ENCODE results near the gene FMN1.

FMN1 gene

DNA sequence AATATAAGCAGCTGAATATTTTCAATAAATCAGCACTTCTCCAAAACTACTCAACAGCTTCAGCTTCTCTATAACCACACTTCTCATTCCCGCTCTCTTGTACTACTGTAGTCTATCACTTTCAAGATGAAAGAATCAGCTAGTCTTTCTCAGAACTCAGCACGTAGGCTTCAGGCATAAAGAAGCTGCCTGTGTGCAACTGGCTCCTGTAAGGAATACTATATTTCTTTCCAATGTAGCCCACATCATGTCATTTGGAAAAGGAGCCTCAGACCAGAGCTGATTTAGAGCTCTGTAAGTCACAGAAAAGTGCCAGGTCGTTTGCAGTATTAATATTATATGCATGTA, 62.3 kb downstream of the FMN1 start:
- H3K9me3 ChIP-seq = no peaks in the 10 kb centered on the region
- peaks cover 0 to 4% of the 10 kb centered on the region in 2 experiments for H3K4me1 ChIP-seq (ENCODE audit: control insufficient read depth in 1 of 2, insufficient read depth in 1 of 2, low read depth in 1 of 2, low read length in 1 of 2)
- H3K27ac ChIP-seq = no peak overlapping the region
- TF ChIP-seq, protein P1, sequence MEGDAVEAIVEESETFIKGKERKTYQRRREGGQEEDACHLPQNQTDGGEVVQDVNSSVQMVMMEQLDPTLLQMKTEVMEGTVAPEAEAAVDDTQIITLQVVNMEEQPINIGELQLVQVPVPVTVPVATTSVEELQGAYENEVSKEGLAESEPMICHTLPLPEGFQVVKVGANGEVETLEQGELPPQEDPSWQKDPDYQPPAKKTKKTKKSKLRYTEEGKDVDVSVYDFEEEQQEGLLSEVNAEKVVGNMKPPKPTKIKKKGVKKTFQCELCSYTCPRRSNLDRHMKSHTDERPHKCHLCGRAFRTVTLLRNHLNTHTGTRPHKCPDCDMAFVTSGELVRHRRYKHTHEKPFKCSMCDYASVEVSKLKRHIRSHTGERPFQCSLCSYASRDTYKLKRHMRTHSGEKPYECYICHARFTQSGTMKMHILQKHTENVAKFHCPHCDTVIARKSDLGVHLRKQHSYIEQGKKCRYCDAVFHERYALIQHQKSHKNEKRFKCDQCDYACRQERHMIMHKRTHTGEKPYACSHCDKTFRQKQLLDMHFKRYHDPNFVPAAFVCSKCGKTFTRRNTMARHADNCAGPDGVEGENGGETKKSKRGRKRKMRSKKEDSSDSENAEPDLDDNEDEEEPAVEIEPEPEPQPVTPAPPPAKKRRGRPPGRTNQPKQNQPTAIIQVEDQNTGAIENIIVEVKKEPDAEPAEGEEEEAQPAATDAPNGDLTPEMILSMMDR (IDR thresholded peaks at IDR 0.05) = no peak
- H3K27me3 ChIP-seq = no peaks in the 10 kb centered on the region
- no peak overlapping the region for H3K4me3 ChIP-seq (ENCODE audit: low read depth in 1 of 2, low read length in 1 of 2)
- no peaks in the 10 kb centered on the region for H3K36me3 ChIP-seq

DNA sequence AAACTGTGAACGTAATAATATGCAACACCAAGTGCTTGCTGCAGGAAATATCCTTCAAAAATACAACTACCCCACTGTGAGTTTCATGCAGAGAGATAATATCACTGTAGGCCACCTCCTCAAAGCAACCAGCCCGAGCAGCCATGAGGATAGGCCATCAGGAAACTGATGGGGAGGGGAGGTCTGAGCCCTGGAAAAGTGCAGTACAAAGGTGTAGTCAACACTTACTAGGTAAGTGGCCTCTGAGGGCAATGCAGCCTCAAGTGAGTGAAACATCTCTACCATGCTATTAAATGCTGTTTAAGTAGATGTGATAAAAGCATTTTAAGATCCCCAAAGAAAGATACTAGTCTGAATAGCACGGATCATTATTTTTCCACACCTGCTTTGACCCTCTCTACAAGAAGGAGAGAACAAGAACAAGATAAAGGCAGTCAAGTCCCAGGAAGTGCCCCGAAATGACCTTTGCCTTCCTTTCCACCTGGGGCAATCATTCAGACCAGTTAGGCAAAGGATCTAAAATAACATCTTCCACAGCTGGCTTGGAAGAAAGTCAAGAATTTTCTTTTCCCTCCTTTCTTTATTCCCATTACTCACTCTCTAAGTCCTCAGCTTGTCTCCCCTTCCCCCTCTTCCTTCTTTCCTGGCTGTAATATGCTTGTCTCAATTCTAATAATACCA, 62.8 kb downstream of the FMN1 start:
- H3K27me3 ChIP-seq = no peaks in the 10 kb centered on the region
- H3K36me3 ChIP-seq = no peaks in the 10 kb centered on the region
- no peaks in the 10 kb centered on the region for H3K9me3 ChIP-seq
- H3K4me3 ChIP-seq (ENCODE audit: low read depth in 1 of 2, low read length in 1 of 2) = no peak overlapping the region
- no peak overlapping the region for H3K27ac ChIP-seq
- TF ChIP-seq, protein P1 (IDR thresholded peaks at IDR 0.05) = no peak
- H3K4me1 ChIP-seq (ENCODE audit: control insufficient read depth in 1 of 2, insufficient read depth in 1 of 2, low read depth in 1 of 2, low read length in 1 of 2) = peaks cover 2 to 9% of the 10 kb centered on the region in 2 experiments

DNA sequence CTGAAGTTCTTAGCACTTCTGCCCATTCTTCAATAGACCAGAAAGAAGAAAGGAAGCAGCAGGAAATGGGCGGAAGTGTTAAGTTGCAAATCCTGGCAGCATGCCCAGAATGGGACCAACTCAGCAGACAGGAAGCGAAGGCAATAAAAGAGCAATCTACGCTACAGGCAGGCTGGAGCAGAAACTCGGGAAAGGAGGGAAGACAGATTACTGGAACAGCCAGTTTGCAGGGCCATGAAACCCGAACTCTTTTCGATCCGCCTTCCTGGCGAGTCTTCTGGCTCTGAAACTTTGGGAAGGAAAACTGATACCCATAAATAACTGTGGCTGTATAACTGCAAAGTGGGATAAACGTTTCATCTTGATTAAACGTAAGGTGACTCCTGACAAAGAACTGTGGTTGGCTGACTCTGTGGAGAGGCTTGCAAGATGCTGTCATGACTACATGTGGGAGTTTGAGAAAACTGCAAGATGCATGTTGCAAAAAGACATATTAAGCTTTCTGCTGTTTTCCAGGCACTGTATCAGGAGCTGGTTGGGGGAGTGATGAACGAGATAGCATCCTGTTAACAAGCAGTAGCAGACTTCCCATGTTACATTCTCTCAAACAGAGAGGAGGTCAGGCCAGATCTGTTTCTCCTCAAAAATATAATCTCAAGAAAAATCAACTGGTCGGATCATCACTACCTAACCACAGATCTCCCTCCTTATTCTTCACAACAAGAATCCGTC, 67.8 kb downstream of the FMN1 start:
- TF ChIP-seq, protein P1 (IDR thresholded peaks at IDR 0.05) = no peak
- no peaks in the 10 kb centered on the region for H3K27me3 ChIP-seq
- H3K4me1 ChIP-seq (ENCODE audit: control insufficient read depth in 1 of 2, insufficient read depth in 1 of 2, low read depth in 1 of 2, low read length in 1 of 2) = peaks cover 5 to 16% of the 10 kb centered on the region in 2 experiments
- H3K27ac ChIP-seq = no peak overlapping the region
- no peaks in the 10 kb centered on the region for H3K9me3 ChIP-seq
- H3K36me3 ChIP-seq = no peaks in the 10 kb centered on the region
- H3K4me3 ChIP-seq (ENCODE audit: low read depth in 1 of 2, low read length in 1 of 2) = no peak overlapping the region

DNA sequence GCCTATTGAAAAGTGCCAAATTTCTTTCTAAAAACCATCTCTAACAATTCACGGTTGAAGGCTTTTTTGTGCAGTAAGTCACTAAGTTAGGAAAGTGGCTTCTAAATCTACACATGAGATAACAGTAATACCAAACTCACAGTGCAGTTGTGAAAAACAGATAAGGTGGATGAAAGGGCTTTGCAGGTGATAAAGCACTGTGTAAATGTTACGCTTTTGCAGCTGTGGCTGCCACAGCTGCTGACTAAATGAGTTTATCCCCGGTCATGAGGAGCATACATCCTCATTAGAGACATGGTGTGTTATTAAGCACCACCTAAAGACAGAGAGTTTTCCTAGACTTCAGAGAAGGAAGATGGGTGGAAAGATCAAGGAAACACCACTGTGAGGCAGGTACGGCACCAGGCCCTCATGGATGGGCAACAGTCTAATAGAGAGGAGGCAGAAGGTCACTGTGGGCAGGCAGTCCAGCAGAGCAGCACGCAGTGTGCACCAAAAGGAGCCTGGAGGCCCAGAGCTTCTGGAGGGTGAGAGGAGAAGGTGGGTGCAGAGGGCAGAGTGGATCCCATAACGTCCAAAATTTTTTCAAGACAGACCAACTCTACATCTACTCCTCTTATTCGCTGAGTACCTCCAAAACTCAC, 68.5 kb downstream of the FMN1 start:
- H3K9me3 ChIP-seq = no peaks in the 10 kb centered on the region
- no peaks in the 10 kb centered on the region for H3K27me3 ChIP-seq
- H3K36me3 ChIP-seq = no peaks in the 10 kb centered on the region
- H3K27ac ChIP-seq = no peak overlapping the region
- H3K4me3 ChIP-seq (ENCODE audit: low read depth in 1 of 2, low read length in 1 of 2) = no peak overlapping the region
- TF ChIP-seq, protein P1 (IDR thresholded peaks at IDR 0.05) = no peak
- peaks cover 5 to 16% of the 10 kb centered on the region in 2 experiments for H3K4me1 ChIP-seq (ENCODE audit: control insufficient read depth in 1 of 2, insufficient read depth in 1 of 2, low read depth in 1 of 2, low read length in 1 of 2)

DNA sequence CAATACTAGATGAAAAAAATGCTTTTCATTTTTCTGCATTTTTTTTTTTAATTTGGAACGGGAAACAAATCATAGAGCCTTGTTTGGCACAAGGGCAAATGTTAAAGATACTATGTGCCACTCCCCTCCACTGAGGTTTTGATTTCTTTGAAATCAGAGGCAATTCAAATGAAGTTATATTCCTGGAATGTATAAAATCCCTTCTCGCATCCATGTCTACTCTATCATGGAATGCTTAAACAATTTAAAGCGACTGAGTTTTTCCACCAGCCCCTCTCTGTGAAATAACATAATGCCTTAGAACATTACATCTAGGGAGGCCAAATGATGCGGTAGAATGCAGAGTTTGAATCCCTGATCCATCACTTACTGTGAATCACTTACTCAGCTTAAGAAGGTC, 69.7 kb downstream of the FMN1 start:
- Histone ChIP-seq H3K27me3 (no peaks in the 10 kb centered on the region), H3K9me3 (no peaks in the 10 kb centered on the region), H3K36me3 (no peaks in the 10 kb centered on the region), H3K27ac (no peak overlapping the region), H3K4me1 (ENCODE audit: control insufficient read depth in 1 of 2, insufficient read depth in 1 of 2, low read depth in 1 of 2, low read length in 1 of 2) (peaks cover 5 to 16% of the 10 kb centered on the region in 2 experiments), H3K4me3 (ENCODE audit: low read depth in 1 of 2, low read length in 1 of 2) (no peak overlapping the region)
- TF ChIP-seq, protein P1 (IDR thresholded peaks at IDR 0.05) = no peak
